ENCODE data around the gene RNLS. TPM values are rescaled to one million over a fixed set of nuclear protein-coding genes. Genes with fewer than 3 reads are reported as not detected.

Gene RNLS
- polyA plus RNA-seq, 3 donors: 3.3 to 3.9 (median 3.7) TPM

GRCh38 chr10:88555190-88555908 lies 27.8 kb downstream of the RNLS start:
- Mint-ChIP-seq H3K4me1 (peaks cover 10% of the 10 kb centered on the region), H3K4me3 (no peak overlapping the region), H3K27ac (peak overlapping the region in 3 of 7 donors; percentile 71 to 77 (median 72)), H3K27me3 (ENCODE audit: low read depth in 3 of 3) (peaks cover 0 to 1% (median 0%) of the 10 kb centered on the region in 3 donors), H3K9me3 (peaks cover 0 to 8% (median 3%) of the 10 kb centered on the region in 7 donors), H3K36me3 (no peaks in the 10 kb centered on the region)
- Histone ChIP-seq H3K4me3 (replicated peaks in 1 of 3; ENCODE audit: low read depth in 2 of 3, low read length in 3 of 3) (no peak overlapping the region), H3K27me3 (ENCODE audit: control insufficient read depth in 2 of 2, insufficient read depth in 2 of 2, low read length in 2 of 2) (no peaks in the 10 kb centered on the region), H3K79me2 (ENCODE audit: insufficient read depth, low read length) (no peaks in the 10 kb centered on the region), H4K20me1 (ENCODE audit: insufficient read depth, low read length) (no peaks in the 10 kb centered on the region), H2AFZ (ENCODE audit: insufficient read depth, low read depth, low read length, poor library complexity, severe bottlenecking) (no peak overlapping the region), H3K36me3 (replicated peaks in 1 of 2; ENCODE audit: control insufficient read depth in 1 of 2, insufficient read depth in 2 of 2, low read length in 2 of 2) (no peaks in the 10 kb centered on the region), H3K4me1 (ENCODE audit: control insufficient read depth in 1 of 2, insufficient read depth in 2 of 2, low read length in 2 of 2) (peaks cover 7 to 9% of the 10 kb centered on the region in 2 donors), H3K27ac (ENCODE audit: low read depth in 1 of 2, low read length in 2 of 2) (peak overlapping the region in 1 of 2 donors; percentile 23), H3K9me3 (replicated peaks in 1 of 2; ENCODE audit: control insufficient read depth in 1 of 2, insufficient read depth in 1 of 2, low read length in 2 of 2) (peaks cover 0 to 3% of the 10 kb centered on the region in 2 donors), H3K4me2 (replicated peaks; ENCODE audit: extremely low read depth, low read length, poor library complexity, severe bottlenecking) (no peak overlapping the region), H3K9ac (ENCODE audit: insufficient read depth, low read length, poor library complexity, severe bottlenecking) (no peak overlapping the region)
- WGBS (ENCODE audit: insufficient coverage): 48% methylated on average over 4 of the region's 7 CpGs
- no peak for TF ChIP-seq CTCF (IDR thresholded peaks at IDR 0.05)
- intact Hi-C loops (cut with micrococcal nuclease): loop anchor here in 1 of 2 donors (10.0 kb wide), 1 partner anchor 691 kb away; the partner anchor contains the start of genes KLLN and PTEN
- peak; percentile 56 to 79 (median 63) for DNase-seq

GRCh38 chr10:88553116-88553752 lies 29.9 kb downstream of the RNLS start:
- TF ChIP-seq CTCF (IDR thresholded peaks at IDR 0.05): peak; percentile 85
- no CpG with 5 or more reads among the region's 2 CpGs for WGBS (ENCODE audit: insufficient coverage)
- Histone ChIP-seq H3K36me3 (replicated peaks in 1 of 2; ENCODE audit: control insufficient read depth in 1 of 2, insufficient read depth in 2 of 2, low read length in 2 of 2) (no peaks in the 10 kb centered on the region), H4K20me1 (ENCODE audit: insufficient read depth, low read length) (no peaks in the 10 kb centered on the region), H3K9me3 (replicated peaks in 1 of 2; ENCODE audit: control insufficient read depth in 1 of 2, insufficient read depth in 1 of 2, low read length in 2 of 2) (peaks cover 0 to 3% of the 10 kb centered on the region in 2 donors), H3K4me2 (replicated peaks; ENCODE audit: extremely low read depth, low read length, poor library complexity, severe bottlenecking) (no peak overlapping the region), H3K4me1 (ENCODE audit: control insufficient read depth in 1 of 2, insufficient read depth in 2 of 2, low read length in 2 of 2) (peaks cover 7 to 9% of the 10 kb centered on the region in 2 donors), H3K27ac (ENCODE audit: low read depth in 1 of 2, low read length in 2 of 2) (no peak overlapping the region), H3K27me3 (ENCODE audit: control insufficient read depth in 2 of 2, insufficient read depth in 2 of 2, low read length in 2 of 2) (no peaks in the 10 kb centered on the region), H3K4me3 (replicated peaks in 1 of 3; ENCODE audit: low read depth in 2 of 3, low read length in 3 of 3) (no peak overlapping the region), H3K79me2 (ENCODE audit: insufficient read depth, low read length) (no peaks in the 10 kb centered on the region), H2AFZ (ENCODE audit: insufficient read depth, low read depth, low read length, poor library complexity, severe bottlenecking) (no peak overlapping the region), H3K9ac (ENCODE audit: insufficient read depth, low read length, poor library complexity, severe bottlenecking) (no peak overlapping the region)
- peaks cover 0 to 8% (median 3%) of the 10 kb centered on the region in 7 donors for H3K9me3 Mint-ChIP-seq
- intact Hi-C loops (cut with micrococcal nuclease): loop anchor here (5.0 to 10.0 kb wide), 2 partner anchors 688 to 691 kb away; partner anchors contain the start of genes KLLN (in 2 of the 2) and PTEN (in 2 of the 2)
- H3K27me3 Mint-ChIP-seq (ENCODE audit: low read depth in 3 of 3): peaks cover 0 to 1% (median 0%) of the 10 kb centered on the region in 3 donors
- H3K4me3 Mint-ChIP-seq: no peak overlapping the region
- H3K27ac Mint-ChIP-seq: no peak overlapping the region
- H3K4me1 Mint-ChIP-seq: peaks cover 10% of the 10 kb centered on the region
- peak; percentile 44 to 70 (median 63) for DNase-seq
- no peaks in the 10 kb centered on the region for H3K36me3 Mint-ChIP-seq

All from CD14-positive monocyte (primary cell).